ENCODE measurements around the gene DMAC2L.

Gene DMAC2L

GRCh38 chr14:50321009-50321660 lies 9.0 kb downstream of the DMAC2L start:
- DNase-seq (ENCODE audit: low read depth, low spot score) = peak; percentile 58

- no peak for DNase-seq (ENCODE audit: low read depth, low spot score)
Observed at GRCh38 chr14:50331596-50331995, 19.5 kb downstream of the DMAC2L start.

GRCh38 chr14:50333014-50333509 lies 20.9 kb downstream of the DMAC2L start:
- DNase-seq (ENCODE audit: low read depth, low spot score) = peak; percentile 13

GRCh38 chr14:50334211-50334610 lies 22.1 kb downstream of the DMAC2L start:
- no peak for DNase-seq (ENCODE audit: low read depth, low spot score)

GRCh38 chr14:50335389-50335788 lies 23.3 kb downstream of the DMAC2L start:
- DNase-seq (ENCODE audit: low read depth, low spot score) = peak; percentile 86

GRCh38 chr14:50335989-50336824 lies 24.1 kb downstream of the DMAC2L start:
- DNase-seq (ENCODE audit: low read depth, low spot score) = peak; percentile 47

- no peak for DNase-seq (ENCODE audit: low read depth, low spot score)
Observed at GRCh38 chr14:50338587-50338986, 26.5 kb downstream of the DMAC2L start.

GRCh38 chr14:50339178-50339804 lies 27.2 kb downstream of the DMAC2L start:
- DNase-seq (ENCODE audit: low read depth, low spot score) = no peak

GRCh38 chr14:50340045-50340444 lies 27.9 kb downstream of the DMAC2L start:
- no peak for DNase-seq (ENCODE audit: low read depth, low spot score)

GRCh38 chr14:50340963-50341362 lies 28.8 kb downstream of the DMAC2L start:
- peak; percentile 18 for DNase-seq (ENCODE audit: low read depth, low spot score)

- peak; percentile 77 for DNase-seq (ENCODE audit: low read depth, low spot score)
Observed at GRCh38 chr14:50342221-50343078, 30.3 kb downstream of the DMAC2L start.

- DNase-seq (ENCODE audit: low read depth, low spot score) = no peak
Observed at GRCh38 chr14:50343434-50343833, 31.3 kb downstream of the DMAC2L start.

GRCh38 chr14:50344116-50344775 lies 32.1 kb downstream of the DMAC2L start:
- no peak for DNase-seq (ENCODE audit: low read depth, low spot score)

- DNase-seq (ENCODE audit: low read depth, low spot score) = no peak
Observed at GRCh38 chr14:50344876-50345563, 32.9 kb downstream of the DMAC2L start.

- DNase-seq (ENCODE audit: low read depth, low spot score) = no peak
Observed at GRCh38 chr14:50345846-50346422, 33.8 kb downstream of the DMAC2L start.

- no peak for DNase-seq (ENCODE audit: low read depth, low spot score)
Observed at GRCh38 chr14:50347521-50347920, 35.4 kb downstream of the DMAC2L start.

- DNase-seq (ENCODE audit: low read depth, low spot score) = no peak
Observed at GRCh38 chr14:50348933-50349332, 36.8 kb downstream of the DMAC2L start.

GRCh38 chr14:50350975-50351374 lies 38.9 kb downstream of the DMAC2L start:
- no peak for DNase-seq (ENCODE audit: low read depth, low spot score)

GRCh38 chr14:50352584-50352983 lies 40.5 kb downstream of the DMAC2L start:
- no peak for DNase-seq (ENCODE audit: low read depth, low spot score)

- no peak for DNase-seq (ENCODE audit: low read depth, low spot score)
Observed at GRCh38 chr14:50353126-50353525, 41.0 kb downstream of the DMAC2L start.
